ENCODE data around the gene CFDP1. TPM values are rescaled to one million over a fixed set of nuclear protein-coding genes. Genes with fewer than 3 reads are reported as not detected.
A peak's percentile ranks its signal among the peaks of the same experiment; 100 is the strongest.

Gene CFDP1
- total RNA-seq, 2 donors from 2014 or later: 25.2 to 33.6 TPM

DNA sequence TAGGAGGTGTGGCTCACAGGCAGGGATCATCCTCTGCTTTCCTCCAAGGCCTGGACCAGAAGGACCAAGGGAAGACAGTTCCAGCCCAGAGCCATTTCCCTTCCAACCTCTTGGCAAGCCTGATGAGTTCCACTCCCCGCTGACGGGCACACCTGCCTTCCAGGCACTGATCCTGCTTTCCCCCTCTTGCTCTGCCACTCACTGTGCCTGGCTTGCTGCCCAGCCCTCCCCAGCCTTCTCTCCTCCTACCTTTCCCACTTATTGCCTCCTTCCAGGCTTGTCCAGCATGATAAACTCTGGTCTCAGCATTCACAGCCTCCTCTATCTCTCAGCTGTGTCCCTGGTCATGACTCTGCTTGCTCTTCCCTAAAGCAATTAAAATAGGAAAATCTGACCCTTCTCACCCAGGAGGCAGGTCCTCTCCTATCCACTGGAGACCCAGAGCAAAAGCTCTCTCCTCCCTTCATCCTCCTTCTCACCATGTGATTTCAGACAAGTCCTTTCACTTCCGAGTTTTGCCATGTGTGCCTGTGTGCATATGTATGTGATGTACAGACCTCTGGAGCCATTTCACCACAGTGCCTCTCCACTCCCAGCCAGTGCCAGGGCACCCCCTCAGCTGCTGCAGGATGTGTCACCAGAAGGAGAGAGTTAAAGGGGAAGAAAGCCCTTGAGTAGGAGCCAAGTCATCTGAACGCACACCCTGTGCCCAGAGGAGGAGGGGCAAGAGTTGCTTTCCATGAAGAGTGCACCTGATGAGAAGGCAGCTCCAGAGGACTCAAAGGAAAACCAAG lies 44.6 kb upstream of the CFDP1 start:
- TF ChIP-seq, protein P1, sequence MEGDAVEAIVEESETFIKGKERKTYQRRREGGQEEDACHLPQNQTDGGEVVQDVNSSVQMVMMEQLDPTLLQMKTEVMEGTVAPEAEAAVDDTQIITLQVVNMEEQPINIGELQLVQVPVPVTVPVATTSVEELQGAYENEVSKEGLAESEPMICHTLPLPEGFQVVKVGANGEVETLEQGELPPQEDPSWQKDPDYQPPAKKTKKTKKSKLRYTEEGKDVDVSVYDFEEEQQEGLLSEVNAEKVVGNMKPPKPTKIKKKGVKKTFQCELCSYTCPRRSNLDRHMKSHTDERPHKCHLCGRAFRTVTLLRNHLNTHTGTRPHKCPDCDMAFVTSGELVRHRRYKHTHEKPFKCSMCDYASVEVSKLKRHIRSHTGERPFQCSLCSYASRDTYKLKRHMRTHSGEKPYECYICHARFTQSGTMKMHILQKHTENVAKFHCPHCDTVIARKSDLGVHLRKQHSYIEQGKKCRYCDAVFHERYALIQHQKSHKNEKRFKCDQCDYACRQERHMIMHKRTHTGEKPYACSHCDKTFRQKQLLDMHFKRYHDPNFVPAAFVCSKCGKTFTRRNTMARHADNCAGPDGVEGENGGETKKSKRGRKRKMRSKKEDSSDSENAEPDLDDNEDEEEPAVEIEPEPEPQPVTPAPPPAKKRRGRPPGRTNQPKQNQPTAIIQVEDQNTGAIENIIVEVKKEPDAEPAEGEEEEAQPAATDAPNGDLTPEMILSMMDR (IDR thresholded peaks at IDR 0.05): no peak
- Histone ChIP-seq H3K4me3 (no peak overlapping the region), H3K27ac (no peak overlapping the region), H3K9me3 (no peaks in the 10 kb centered on the region), H3K27me3 (no peaks in the 10 kb centered on the region), H3K4me1 (no peaks in the 10 kb centered on the region), H3K36me3 (no peaks in the 10 kb centered on the region)
- DNase-seq (ENCODE audit: low spot score): no peak

GRCh38 chr16:75476817-75477216 lies 43.5 kb upstream of the CFDP1 start:
- DNase-seq (ENCODE audit: low spot score): no peak
- Histone ChIP-seq H3K27ac (no peak overlapping the region), H3K4me1 (no peaks in the 10 kb centered on the region), H3K9me3 (no peaks in the 10 kb centered on the region), H3K36me3 (no peaks in the 10 kb centered on the region), H3K27me3 (no peaks in the 10 kb centered on the region), H3K4me3 (no peak overlapping the region)
- TF ChIP-seq, protein P1 (IDR thresholded peaks at IDR 0.05): no peak

DNA sequence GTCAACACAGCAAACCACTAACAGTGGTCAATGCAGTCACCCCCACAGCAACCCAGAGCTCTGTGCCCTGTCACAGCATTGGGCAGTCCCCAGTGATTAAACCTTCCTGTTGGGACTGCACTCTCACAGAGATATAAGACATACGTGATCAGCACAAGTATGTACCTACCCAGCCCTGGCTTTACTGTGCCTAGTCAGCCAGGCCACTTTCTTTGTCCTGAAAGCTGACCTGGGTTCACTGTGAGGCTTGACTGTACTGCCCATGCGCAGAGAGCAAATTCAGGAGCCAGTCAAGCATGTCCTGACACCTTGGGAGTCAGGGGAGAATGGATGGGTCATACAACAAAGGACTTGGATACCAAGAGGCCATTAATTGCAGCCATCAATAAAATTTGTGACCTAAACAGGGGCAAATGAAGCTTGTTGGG lies 42.1 kb upstream of the CFDP1 start:
- Histone ChIP-seq H3K4me3 (no peak overlapping the region), H3K36me3 (no peaks in the 10 kb centered on the region), H3K27me3 (no peaks in the 10 kb centered on the region), H3K27ac (no peak overlapping the region), H3K9me3 (no peaks in the 10 kb centered on the region), H3K4me1 (no peaks in the 10 kb centered on the region)
- TF ChIP-seq, protein P1 (IDR thresholded peaks at IDR 0.05): no peak
- no peak for DNase-seq (ENCODE audit: low spot score)

- no peak overlapping the region for H3K4me3 ChIP-seq
- H3K9me3 ChIP-seq: no peaks in the 10 kb centered on the region
- H3K36me3 ChIP-seq: no peaks in the 10 kb centered on the region
- TF ChIP-seq, protein P1 (IDR thresholded peaks at IDR 0.05): no peak
- no peak for DNase-seq (ENCODE audit: low spot score)
- H3K4me1 ChIP-seq: no peaks in the 10 kb centered on the region
- no peak overlapping the region for H3K27ac ChIP-seq
- no peaks in the 10 kb centered on the region for H3K27me3 ChIP-seq
Measured at GRCh38 chr16:75472908-75473877, 39.9 kb upstream of the CFDP1 start.

DNA sequence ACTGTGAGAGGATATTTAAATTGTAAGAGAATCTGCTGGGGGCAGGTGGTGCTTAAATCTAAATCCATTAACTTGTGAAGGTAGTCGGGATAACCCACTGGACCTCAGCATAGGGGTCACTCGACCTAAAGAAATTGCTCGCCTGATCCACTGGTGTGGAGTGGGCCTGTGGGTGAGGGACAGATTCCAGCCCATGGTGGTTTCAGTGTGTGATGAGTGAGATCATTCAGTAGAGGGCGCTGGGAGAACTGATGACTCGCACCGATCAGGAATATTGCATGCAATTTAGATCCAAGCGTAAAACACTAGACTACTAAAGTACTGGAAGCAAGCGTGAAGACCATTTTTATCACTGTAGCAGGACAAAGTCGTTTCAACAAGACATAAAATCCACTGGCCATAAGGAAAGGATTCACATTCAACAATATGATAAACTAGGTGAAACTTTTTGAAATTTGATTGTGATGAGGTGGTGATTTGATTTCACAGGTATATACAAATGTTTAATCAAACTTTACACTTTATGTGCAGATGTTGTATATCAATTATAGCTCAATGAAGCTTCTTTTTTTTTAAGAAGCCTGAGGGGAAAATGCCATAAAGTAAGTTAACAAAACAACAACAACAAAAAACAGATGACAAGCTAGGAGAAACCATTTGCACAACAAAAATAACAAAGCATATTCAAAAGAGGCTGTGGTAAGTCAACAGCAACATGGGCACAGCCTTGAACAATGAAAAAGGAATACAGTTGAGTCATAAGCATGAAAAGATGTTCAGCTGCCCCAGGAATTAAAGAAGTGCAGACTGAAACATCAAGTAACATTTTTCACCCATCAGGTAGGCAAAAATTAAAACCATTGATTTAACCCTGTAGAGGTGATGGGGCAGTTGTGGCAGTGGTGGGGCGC lies 38.7 kb upstream of the CFDP1 start:
- DNase-seq (ENCODE audit: low spot score): peak; percentile 77
- TF ChIP-seq, protein P1 (IDR thresholded peaks at IDR 0.05): peak; percentile 72 to 86
- Histone ChIP-seq H3K9me3 (no peaks in the 10 kb centered on the region), H3K27me3 (no peaks in the 10 kb centered on the region), H3K4me3 (no peak overlapping the region), H3K4me1 (no peaks in the 10 kb centered on the region), H3K36me3 (no peaks in the 10 kb centered on the region), H3K27ac (no peak overlapping the region)
